Right renal cortex interstitium (tissue), 3 donors: ENCODE data around the gene PSTPIP2. TPM values are rescaled to one million over a fixed set of nuclear protein-coding genes. Genes with fewer than 3 reads are reported as not detected.
"Not testable (repeated sequence)": the region's sequence is repeated elsewhere in the genome, so short reads cannot be mapped to it uniquely, and the experiment has no call there.

Experiments used
- DNase-seq, 3 donors: peaks; one replicate each; pipeline ENCODE4 v3.0.0-alpha.2; 2013; ENCODE audit warnings: low read depth in 3 of 3, low spot score in 2 of 3
- polyA plus RNA-seq, 3 donors: library from polyadenylated mRNA; unstranded; fragments of 120-200 nt; gene quantifications; one replicate each; pipeline ENCODE4 v1.2.1, GENCODE V29; 2013; ENCODE audit not compliant: insufficient read length in 3 of 3

Gene PSTPIP2
- polyA plus RNA-seq, 3 donors = 9.4 to 10.2 (median 9.8) TPM

DNA sequence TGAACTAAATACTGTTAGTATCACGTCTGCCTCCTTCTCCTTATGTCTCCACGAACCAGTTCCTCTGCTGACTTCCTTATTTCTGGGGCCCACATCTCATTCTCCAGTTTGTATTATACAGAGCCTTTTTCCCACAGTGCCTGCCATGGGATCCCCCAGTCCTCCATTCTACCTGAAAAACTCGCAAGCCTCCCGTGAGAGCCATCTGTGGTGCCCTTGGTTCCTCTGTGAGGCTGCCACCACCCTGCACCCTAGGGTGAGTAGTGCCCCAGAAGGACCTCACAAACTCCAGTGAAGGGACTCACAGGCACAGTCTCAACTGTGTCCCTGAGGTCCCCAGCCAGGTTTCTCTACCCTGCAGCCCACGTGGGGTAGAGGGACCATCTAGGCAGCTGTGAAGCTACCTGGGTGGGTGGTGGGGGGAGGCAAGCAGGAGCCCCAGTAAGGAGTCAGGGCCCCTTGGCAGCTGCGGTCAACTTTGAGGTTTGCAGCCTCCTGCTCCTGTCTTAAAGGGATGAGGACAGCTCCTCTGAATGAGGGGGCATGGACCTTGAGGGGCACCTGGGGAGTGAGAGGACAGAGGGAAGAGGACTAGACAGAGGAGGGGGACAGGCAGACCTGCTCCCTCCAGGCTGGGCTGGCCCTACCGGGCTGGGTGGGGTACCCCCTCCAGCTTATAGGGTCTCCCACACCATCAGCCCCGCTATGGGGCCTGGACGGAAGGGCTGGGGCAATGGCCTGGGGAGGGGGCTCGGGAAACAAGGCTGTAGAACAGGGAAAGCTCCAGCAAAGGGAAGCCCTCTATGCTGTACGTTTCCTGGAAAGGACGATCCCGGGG is 1.0 kb downstream of the PSTPIP2 start:
- DNase-seq = no peak

DNA sequence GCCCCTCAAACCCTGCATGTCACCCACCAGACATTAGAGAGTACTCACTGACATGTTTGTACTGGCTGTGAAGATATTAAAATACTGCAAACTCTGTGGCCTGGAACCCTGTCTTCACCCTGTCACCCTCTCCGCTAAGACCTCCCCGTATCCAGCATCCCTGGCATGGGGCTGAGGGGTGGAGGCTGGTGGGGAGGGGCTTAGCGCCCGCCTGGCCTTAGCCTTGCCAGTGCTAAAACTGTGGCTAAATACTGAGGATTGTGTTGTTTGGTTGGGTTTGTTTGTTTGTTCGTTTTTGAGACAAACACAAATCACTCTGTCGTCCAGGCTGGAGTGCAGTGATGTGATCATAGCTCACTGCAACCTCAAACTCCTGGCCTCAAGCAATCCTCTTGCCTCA is 1.8 kb downstream of the PSTPIP2 start:
- no peak for DNase-seq

DNA sequence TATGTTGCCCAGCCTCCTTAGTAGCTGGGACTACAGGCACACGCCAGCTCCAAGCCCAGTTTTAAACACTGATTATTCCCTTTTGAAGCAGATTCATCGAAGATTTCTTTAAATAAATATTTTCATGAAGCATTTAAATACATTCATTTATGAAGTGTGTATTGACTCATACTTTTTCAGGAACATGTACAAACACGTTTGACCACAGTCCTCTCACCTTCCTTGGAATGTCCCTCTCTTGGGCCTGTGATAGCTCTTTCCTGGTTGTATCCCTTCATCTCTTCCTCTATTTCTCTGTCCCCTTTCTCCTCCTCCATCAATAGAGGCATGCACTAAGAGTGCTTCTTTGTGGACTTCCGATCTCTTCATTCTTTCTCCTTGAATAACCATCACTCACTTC is 2.5 kb downstream of the PSTPIP2 start:
- no peak for DNase-seq

DNA sequence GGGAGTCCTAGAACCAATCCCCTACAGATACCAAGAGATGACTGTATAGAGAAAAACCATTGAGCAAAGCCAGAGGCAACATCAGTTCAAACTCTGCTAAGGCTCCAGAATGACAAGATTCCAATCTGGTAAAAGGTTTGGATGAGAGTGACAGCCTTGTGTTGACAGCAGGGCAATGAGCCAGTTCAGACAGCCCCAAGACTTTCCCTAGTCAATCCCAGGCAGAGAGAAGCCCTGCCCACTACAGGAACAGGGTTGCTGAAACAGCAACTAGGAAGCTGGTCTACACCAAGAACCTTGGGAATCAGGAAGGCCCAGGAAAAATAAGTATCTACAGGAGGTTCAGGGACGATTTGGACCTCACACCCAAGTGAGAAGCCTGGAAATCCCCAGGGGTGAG is 3.3 kb downstream of the PSTPIP2 start:
- DNase-seq = no peak

DNA sequence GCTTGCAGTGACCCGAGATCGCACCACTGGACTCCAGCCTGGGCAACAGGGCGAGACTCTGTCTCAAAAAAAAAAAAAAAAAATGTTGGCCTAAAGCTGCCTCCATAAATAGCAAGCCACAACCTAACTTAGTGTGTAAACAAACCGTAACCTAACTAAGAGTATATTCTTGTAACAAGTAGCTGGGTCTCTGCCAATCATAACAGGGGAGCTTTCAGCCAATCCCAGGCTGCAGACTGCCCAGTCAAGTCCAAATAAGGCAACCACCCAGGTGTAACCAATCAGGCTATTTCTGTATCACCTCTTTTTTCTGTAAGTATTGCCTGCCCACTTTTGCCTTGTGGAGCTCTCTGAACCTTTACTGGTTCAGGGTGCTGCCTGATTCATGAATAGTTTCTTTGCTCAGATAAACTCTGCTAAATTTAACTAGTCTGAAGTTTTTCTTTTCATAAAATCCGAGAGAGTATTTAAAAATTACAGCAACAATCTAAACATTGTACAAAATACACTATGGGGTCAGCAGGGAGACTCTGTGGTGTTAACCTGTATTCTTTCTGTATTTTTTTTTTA is 4.5 kb downstream of the PSTPIP2 start:
- DNase-seq = no peak

DNA sequence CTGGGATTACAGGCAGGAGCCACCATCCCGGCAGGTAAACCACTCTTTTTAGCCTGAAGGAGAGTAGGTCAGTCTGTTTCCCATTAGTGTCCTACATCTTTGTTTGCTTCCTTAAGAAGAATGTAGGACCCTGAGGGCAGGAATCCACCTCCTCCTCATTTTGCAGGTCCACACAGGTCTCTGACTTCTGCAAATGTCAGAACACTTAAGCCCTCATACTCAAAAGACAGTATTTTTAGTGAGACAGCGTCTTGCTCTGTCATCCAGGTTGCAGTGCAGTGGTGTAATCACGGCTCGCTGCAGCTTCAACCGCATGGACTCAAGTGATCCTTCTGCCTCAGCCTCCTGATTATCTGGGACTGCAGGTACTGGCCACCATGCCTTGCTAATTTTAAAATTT is 9.3 kb downstream of the PSTPIP2 start:
- no peak for DNase-seq

DNA sequence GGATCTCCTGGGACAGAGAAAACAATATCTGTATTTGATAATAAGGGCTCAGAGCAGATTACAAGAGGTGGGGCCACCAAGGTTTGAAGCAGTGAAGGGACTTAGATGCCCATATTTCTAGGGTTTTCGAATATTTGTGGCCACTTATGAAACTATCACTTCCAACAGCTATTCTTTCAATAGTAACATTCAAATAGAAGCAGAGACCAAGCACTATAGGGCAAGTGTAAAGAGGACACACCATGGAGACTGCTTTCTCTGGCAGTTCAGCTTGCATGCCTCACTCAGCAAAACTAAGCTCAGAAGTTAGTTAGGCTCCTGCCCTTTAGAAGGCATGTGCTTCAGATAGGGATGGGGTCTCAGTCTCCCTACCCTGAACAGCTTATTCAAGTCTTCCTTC is 10.3 kb downstream of the PSTPIP2 start:
- DNase-seq = no peak

DNA sequence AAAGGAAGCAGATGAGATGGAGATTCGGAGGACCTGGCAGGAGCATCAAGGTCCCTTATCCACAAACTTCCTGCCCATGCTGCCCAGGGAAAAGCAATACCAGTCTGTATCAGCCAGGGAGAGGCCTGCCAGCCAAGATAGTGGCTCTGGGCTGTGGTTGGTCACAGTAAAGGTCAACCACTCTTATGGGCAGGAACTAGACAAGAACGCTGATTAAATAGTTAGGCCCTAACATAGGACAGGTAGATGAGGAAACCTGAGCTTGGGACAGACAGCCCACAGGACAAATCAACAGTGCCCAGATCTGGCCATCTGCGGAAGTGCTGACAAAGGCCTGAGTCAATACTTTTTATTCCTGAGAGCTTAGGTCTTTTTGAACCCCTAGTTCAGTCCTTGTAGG is 10.7 kb downstream of the PSTPIP2 start:
- no peak for DNase-seq

- no peak for DNase-seq
Observed at GRCh38 chr18:46060359-46060841, 11.7 kb downstream of the PSTPIP2 start.

- no peak for DNase-seq
Observed at GRCh38 chr18:46055838-46056230, 16.2 kb downstream of the PSTPIP2 start.

DNA sequence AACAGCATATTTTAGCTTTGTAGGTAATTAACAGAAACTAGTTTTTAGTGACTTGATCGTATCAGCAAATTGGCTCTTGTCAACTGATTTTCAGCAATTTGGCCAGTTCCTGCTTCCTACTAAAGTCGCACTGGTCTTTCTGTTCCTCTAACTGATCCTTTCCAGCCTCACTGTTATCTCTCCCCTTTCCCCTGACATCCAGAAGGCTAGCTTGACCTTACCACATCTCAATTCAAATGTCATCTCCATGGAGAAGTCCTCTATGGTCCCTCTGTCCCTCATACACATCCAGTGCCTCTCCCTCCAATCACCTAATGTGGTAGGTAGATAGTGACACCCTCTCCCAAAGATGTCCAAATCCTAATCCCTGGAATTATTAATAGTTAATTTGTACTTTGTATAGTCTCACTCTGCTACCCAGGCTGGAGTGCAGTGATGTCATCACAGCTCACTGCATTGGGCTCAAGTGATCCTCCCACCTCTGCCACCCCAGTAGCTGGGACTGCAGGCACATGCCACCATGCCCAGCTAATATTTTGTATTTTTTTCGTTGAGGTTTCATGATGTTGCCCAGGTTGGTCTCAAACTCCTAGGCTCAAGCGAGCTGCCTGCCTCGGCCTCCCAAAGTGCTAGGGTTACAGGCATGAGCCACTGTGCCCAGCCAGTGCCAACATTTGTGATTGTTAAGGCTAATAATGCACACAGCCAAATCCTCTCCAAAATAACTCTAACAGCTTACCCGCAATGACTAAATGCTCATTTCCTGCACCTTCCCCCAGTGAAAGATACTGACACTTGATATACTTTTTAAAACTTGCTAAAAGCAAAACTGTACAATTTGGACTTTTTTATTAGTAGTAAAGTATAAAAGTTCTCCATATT is 16.9 kb downstream of the PSTPIP2 start:
- no peak for DNase-seq

DNA sequence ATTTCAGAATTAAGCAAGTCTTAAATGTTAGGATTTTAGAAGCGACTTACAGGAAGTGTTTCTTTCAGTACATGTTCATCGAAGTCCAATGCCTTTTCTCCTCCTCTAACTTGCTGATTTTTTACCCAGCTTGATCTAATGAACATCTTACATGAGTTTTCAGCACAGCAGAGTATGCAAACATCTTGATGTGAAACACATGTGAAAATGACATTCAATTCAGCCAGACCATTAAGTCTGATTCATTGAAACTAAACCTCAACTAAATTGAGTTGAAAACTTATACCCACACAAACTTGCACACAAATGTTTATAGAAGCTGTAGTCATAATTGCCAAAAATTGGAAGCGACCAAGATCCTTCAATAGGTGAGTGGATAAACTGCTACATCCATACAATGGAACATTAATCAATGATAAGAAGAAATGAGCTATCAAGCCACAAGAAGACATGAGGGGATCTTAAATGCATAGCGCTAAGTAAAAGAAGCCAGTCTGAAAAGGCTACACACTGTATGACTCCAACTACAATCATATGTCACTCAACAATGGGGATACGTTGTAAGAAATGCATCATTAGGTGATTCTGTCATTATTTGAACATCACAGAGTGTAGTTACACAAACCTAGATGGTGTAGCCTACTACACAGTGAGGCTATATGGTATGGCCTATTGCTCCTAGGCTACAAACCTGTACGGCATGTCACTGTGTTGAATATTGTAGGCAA is 18.5 kb downstream of the PSTPIP2 start:
- DNase-seq = no peak

DNA sequence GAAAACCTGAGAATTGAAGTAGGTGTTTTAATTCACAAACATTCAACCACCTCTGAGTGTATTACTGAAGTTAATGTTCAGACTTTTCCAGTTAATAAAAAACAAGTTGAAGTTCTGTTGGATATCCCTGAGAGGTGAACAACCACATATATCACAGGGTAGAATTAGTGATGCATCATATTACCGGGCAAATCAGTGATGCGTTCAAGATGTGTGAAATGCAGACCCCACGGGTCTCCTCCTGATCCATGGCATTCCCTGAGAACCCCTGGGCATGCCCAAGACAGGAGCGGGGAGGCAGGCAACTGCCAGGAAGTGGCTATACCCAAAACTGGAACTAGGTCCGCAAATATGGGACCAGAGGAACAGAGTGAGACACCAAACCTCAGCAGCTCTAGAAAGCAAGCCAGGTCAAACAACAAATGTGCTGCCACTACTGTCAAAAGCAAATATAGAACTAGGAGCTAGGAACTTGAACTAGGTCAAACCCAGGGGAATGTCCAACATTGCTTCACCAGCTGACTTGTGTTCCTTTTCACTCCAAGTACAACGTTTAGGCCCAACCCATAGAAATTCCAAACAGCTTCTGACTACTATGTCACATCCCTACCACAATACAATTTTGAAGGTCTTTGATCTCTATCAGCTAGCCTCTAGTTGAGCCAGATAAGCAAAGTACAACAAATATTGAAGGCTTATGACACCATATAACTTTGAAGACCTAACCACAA is 20.2 kb downstream of the PSTPIP2 start:
- DNase-seq = no peak

DNA sequence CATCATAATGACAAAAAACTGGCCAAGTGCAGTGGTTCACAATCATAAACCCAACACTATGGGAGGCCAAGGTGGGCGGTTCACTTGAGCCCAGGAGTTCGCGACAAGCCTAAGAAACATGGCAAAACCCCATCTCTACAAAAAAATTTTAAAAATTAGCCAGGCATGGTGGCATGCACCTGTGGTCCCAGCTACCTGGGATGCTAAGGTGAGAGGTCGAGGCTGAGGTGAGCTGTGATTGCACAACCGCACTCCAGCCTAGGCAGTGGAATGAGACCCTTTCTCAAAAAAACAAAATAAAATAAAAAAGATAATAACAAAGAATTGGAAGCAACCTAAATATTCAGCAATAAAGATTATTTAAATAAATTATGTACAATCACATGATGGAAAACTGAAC is 21.8 kb downstream of the PSTPIP2 start:
- no peak for DNase-seq

DNA sequence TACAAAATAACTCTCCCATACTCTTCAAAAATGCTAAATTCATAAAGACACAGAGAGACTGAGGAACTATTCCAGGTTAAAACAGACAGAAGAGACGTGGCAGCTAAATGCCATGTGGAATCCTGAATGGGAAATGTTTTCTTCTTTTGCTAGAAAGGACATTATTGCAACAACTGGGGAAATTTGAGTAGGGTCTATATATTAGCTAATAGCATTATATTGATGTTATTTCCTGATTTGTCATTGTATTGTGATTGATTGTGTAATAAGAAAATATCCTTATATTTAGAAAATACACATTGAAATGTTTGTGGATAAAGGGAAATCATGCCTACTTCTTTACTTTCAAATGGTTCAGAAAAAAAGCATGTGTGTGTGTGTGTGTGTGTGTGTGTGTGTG is 23.4 kb downstream of the PSTPIP2 start:
- no peak for DNase-seq

DNA sequence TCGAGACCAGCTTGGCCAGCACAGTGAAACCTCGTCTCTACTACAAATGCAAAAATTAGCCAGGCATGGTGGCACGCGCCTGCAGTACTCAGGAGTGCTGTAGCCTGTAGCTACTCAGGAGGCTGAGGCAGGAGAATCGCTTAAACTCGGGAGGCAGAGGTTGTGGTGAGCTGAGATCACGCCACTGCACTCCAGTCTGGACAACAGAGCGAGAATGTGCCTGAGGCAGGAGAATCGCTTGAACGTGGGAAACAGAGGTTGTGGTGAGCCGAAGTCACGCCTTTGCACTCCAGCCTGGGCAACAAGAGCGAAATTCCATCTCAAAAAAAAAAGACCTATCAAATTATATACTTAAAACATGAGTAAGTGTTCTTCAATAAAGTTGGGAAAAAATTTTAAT is 24.7 kb downstream of the PSTPIP2 start:
- DNase-seq = not testable (repeated sequence)

DNA sequence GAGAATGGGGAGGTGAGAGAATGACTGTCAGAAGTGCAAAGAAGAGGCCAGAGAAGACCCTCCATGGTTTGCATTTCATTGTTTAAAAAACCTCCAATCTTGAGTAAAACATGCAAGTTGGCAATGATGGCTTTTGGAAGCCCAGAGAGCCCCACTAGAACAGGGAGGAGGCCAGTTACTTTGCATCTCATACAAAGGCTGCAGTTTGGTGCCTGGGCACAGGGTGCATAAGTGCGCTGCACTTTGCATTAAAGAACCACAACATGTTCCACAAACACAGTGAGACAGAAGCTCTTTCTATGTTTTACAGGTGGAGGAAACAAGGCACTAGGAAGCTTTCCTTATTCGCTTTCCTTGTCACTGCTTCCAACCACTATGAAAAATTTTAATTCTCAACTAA is 25.4 kb downstream of the PSTPIP2 start:
- no peak for DNase-seq

- DNase-seq = no peak
Observed at GRCh38 chr18:46046126-46046525, 25.9 kb downstream of the PSTPIP2 start.

DNA sequence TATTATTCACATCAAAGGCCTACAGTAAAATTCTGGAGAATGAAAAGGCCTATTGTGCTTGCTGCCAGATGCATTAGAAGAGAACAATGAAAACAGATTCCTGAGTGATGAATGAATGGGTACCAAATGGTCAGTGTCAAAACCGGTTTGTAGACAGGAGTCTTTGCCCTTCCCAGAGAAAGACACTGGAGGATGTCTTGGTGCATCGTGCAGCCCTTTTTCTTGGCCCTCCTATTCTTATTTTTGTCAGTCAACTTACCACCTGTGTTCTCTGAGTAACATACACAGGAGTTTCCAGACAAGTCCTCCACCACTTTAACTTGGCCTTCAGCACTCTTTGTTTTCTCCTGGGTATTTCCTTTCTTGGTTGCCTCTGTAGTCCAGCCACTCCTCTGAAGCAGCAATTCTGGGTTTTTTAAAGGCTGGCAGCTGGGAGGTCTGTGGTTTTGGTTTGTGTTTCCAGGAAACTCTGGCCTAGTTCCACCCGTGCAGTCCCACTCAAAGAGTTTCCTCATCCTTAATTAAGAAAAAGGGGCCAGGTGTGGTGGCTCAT is 29.4 kb downstream of the PSTPIP2 start:
- DNase-seq = no peak

DNA sequence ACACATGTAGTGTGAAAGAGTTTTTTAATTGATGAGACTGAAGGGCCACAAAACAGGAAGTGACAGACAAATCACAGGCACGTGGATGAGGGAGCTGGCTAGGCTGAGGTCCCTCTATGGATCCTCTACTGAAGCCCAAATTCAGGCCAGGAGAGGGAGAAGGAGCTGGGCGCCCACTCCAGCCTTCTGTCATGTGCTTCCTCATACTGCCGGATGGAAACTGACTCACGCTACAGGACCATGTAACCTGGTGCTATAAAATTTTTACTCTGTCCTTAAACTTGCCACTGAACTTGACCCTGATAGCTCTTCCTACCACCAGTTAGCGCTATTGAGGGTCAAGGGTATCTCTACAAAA is 31.3 kb downstream of the PSTPIP2 start:
- no peak for DNase-seq
